Measurements from ENCODE around the gene LYPD1. TPM values are rescaled to one million over a fixed set of nuclear protein-coding genes. Genes with fewer than 3 reads are reported as not detected.

LYPD1 gene
- total RNA-seq, 6 experiments from 2014 or later: 1.5 to 10.3 (median 9.3) TPM

GRCh38 chr2:132690664-132691303 lies 20.8 kb upstream of the LYPD1 start:
- Mint-ChIP-seq H3K27ac (peak overlapping the region; percentile 81), H3K4me3 (peak overlapping the region; percentile 22; the same call in 1 of the 2 replicates), H3K9me3 (no peaks in the 10 kb centered on the region), H3K36me3 (ENCODE audit: low read depth) (no peaks in the 10 kb centered on the region), H3K4me1 (ENCODE audit: low read depth) (peaks cover 46% of the 10 kb centered on the region), H3K27me3 (ENCODE audit: insufficient read depth) (no peaks in the 10 kb centered on the region; the same call in 1 of the 2 replicates)
- TF ChIP-seq, protein P1, sequence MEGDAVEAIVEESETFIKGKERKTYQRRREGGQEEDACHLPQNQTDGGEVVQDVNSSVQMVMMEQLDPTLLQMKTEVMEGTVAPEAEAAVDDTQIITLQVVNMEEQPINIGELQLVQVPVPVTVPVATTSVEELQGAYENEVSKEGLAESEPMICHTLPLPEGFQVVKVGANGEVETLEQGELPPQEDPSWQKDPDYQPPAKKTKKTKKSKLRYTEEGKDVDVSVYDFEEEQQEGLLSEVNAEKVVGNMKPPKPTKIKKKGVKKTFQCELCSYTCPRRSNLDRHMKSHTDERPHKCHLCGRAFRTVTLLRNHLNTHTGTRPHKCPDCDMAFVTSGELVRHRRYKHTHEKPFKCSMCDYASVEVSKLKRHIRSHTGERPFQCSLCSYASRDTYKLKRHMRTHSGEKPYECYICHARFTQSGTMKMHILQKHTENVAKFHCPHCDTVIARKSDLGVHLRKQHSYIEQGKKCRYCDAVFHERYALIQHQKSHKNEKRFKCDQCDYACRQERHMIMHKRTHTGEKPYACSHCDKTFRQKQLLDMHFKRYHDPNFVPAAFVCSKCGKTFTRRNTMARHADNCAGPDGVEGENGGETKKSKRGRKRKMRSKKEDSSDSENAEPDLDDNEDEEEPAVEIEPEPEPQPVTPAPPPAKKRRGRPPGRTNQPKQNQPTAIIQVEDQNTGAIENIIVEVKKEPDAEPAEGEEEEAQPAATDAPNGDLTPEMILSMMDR (IDR thresholded peaks at IDR 0.05): no peak
- peak; percentile 46 for DNase-seq

- Mint-ChIP-seq H3K27me3 (ENCODE audit: insufficient read depth) (no peaks in the 10 kb centered on the region; the same call in 1 of the 2 replicates), H3K4me3 (no peak overlapping the region), H3K9me3 (no peaks in the 10 kb centered on the region), H3K36me3 (ENCODE audit: low read depth) (no peaks in the 10 kb centered on the region), H3K4me1 (ENCODE audit: low read depth) (peaks cover 52% of the 10 kb centered on the region), H3K27ac (no peak overlapping the region)
- DNase-seq: no peak
- TF ChIP-seq, protein P1 (IDR thresholded peaks at IDR 0.05): no peak
These were observed 11.8 kb upstream of the LYPD1 start for GRCh38 chr2:132681766-132682165.

DNA sequence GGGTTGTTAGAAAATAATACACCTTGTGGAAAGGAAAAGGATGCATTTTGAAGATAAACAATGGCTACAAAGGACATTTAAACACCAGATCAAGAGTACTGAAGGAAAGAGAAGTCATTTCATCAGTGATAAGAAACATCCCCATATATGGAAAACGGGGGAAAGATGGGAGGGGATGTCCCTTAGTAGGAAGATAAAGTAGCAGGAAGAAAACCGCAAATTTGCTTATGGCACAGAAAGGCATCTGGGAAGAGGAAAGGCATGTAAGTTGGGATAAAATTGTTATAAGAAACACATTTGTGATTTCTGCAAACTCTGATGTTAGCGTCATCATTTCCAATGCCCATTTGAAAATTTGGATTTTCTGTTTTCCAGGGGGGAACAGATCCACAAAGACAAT lies 10.5 kb upstream of the LYPD1 start:
- Mint-ChIP-seq H3K9me3 (no peaks in the 10 kb centered on the region), H3K27ac (no peak overlapping the region), H3K4me3 (no peak overlapping the region), H3K4me1 (ENCODE audit: low read depth) (peaks cover 64% of the 10 kb centered on the region), H3K27me3 (ENCODE audit: insufficient read depth) (no peaks in the 10 kb centered on the region; the same call in 1 of the 2 replicates), H3K36me3 (ENCODE audit: low read depth) (no peaks in the 10 kb centered on the region)
- TF ChIP-seq, protein P1 (IDR thresholded peaks at IDR 0.05): no peak
- no peak for DNase-seq

GRCh38 chr2:132678483-132678882 lies 8.5 kb upstream of the LYPD1 start:
- Mint-ChIP-seq H3K9me3 (no peaks in the 10 kb centered on the region), H3K4me1 (ENCODE audit: low read depth) (peaks cover 68% of the 10 kb centered on the region), H3K36me3 (ENCODE audit: low read depth) (no peaks in the 10 kb centered on the region), H3K27me3 (ENCODE audit: insufficient read depth) (no peaks in the 10 kb centered on the region), H3K27ac (peak overlapping the region; percentile 81), H3K4me3 (peak overlapping the region; percentile 16; the same call in 1 of the 2 replicates)
- TF ChIP-seq, protein P1 (IDR thresholded peaks at IDR 0.05): no peak
- DNase-seq: no peak

GRCh38 chr2:132677661-132678060 lies 7.7 kb upstream of the LYPD1 start:
- H3K36me3 Mint-ChIP-seq (ENCODE audit: low read depth): no peaks in the 10 kb centered on the region
- peak overlapping the region; percentile 68 for H3K4me3 Mint-ChIP-seq
- DNase-seq: peak; percentile 58
- peak overlapping the region; percentile 81 for H3K27ac Mint-ChIP-seq
- peaks cover 68% of the 10 kb centered on the region for H3K4me1 Mint-ChIP-seq (ENCODE audit: low read depth)
- TF ChIP-seq, protein P1 (IDR thresholded peaks at IDR 0.05): no peak
- no peaks in the 10 kb centered on the region for H3K9me3 Mint-ChIP-seq
- no peaks in the 10 kb centered on the region for H3K27me3 Mint-ChIP-seq (ENCODE audit: insufficient read depth)

Measured in HFFc6 (cell line).